GM13976 (cell line): ENCODE measurements around the gene PRTG.

Experiments
- DNase-seq: peaks from one replicate; pipeline ENCODE4 v3.0.0; 2012; ENCODE audit warnings: low spot score
- CTCF ChIP-seq: IDR thresholded peaks from 2 replicates; pipeline ENCODE4 v1.5.1; 2012; ENCODE audit warnings: borderline replicate concordance, mild to moderate bottlenecking; ENCODE audit not compliant: insufficient read depth; ENCODE audit errors: extremely low read depth, missing control alignments, control extremely low read depth
- in situ Hi-C: fragments of 300-500 bp; cut with MboI; formaldehyde crosslinking; loops from one replicate; pipeline ENCODE4 v1.12.0; 2022; ENCODE audit warnings: low sequenced_read_pairs, mixed read lengths, inconsistent platforms; ENCODE audit not compliant: unreplicated experiment

The PRTG gene

DNA sequence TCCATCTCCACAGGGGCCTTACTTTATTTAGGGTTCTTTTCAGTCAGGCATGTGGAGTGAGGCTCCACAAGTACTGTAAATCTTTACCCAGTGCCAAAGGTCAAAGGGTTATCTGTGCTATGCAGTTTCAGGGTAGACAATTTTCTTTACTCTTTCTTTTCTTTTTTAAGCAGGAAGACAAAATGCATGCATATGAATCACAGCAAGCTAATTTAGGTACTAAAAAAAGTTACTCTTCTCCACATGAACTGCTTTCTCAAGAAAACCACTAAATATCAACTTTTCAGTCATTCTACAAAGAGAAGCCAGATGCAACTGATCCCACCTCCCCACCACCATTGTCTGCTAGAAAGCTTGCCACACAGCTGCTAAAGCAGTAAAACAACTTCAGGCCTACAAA lies 81.5 kb downstream of the PRTG start:
- no peak for TF ChIP-seq CTCF
- in situ Hi-C loops = no loop called here
- no peak for DNase-seq

DNA sequence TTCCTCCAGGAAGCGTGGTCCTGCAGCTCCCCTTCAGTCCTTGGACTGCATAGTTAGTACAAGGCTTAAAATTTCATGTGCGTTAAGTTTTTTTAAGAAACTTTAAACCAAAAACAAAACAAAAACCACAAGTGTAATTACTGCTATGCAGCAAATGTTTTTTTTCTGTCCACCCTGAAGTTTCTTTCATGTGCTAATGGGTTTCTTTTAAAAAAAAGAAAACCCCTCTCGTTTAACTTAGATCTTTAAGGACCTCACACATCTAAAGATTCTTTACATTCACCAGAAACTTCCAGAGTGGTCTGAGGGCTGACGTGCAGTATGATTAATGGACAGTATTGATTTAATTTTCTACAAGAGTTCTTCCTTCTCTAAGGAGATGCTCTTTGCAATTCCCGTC lies 82.8 kb downstream of the PRTG start:
- DNase-seq = no peak
- in situ Hi-C loops = no loop called here
- TF ChIP-seq CTCF = no peak

DNA sequence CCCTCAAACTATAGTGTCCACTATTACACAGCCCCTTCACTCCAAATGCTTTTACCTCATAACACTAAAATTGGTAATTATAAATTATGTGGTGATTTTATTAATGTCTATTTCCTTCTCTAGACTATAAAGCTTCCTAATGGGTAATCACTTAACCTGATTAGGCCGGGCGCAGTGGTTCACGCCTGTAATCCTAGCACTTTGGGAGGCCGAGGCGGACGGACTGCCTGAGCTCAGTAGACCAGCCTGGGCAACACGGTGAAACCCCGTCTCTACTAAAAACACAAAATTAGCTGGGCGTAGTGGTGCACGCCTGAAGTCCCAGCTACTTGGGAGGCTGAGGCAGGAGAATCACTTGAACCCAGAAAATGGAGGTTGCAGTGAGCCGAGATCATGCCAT lies 83.5 kb downstream of the PRTG start:
- in situ Hi-C loops = loop anchor here (10.0 kb wide), 2 partner anchors 115 to 175 kb away; no protein-coding TSS in a partner anchor
- no peak for TF ChIP-seq CTCF
- DNase-seq = no peak

- DNase-seq = no peak
- TF ChIP-seq CTCF = no peak
- in situ Hi-C loops = loop anchor here (10.0 kb wide), 2 partner anchors 116 to 176 kb away; no protein-coding TSS in a partner anchor
Measured at GRCh38 chr15:55658886-55659285, 84.1 kb downstream of the PRTG start.

DNA sequence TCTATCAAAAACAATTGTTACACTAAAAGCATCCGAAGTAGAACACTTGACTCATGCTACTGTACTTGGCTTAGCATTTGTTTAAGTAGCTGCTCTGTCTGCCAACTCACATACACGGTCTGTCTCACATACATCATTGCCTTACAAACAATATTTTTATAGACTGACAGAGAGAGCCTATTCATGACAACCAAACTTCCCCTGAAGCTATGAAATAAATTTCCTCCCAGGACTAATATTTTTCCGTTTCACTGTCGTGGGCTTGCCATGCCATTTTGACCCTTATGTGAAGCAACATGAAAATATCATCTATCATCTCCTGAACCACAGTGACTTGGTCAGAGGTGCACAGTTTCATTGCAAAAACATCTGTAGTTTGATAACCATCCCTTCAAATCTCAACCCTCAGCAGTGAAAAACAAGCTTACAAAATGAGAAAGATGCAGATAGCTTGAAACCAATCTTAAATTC lies 88.4 kb downstream of the PRTG start:
- no peak for TF ChIP-seq CTCF
- DNase-seq = no peak
- in situ Hi-C loops = loop anchor here (10.0 kb wide), 2 partner anchors 120 to 180 kb away; no protein-coding TSS in a partner anchor

- no peak for DNase-seq
- in situ Hi-C loops = loop anchor here (10.0 kb wide), 2 partner anchors 122 to 182 kb away; no protein-coding TSS in a partner anchor
- no peak for TF ChIP-seq CTCF
Measured at GRCh38 chr15:55652909-55653495, 90.0 kb downstream of the PRTG start.
